GM04503 (cell line): ENCODE measurements around the gene ZFYVE21.
"Not testable (repeated sequence)": the region's sequence is repeated elsewhere in the genome, so short reads cannot be mapped to it uniquely, and the experiment has no call there.

Source experiments
- DNase-seq: peaks from one replicate; pipeline ENCODE4 v3.0.0-alpha.2; 2012; ENCODE audit warnings: low read depth

Gene ZFYVE21

GRCh38 chr14:103715052-103716000 lies at the start of gene ZFYVE21, which contains the start of gene XRCC3:
ZFYVE21 (plus strand) TSS chr14:103715810; CDS start chr14:103715842, 32 bp downstream.
XRCC3 (minus strand) TSS chr14:103715451; CDS start chr14:103711087, 4,364 bp downstream.
- peak; percentile 95 for DNase-seq

DNA sequence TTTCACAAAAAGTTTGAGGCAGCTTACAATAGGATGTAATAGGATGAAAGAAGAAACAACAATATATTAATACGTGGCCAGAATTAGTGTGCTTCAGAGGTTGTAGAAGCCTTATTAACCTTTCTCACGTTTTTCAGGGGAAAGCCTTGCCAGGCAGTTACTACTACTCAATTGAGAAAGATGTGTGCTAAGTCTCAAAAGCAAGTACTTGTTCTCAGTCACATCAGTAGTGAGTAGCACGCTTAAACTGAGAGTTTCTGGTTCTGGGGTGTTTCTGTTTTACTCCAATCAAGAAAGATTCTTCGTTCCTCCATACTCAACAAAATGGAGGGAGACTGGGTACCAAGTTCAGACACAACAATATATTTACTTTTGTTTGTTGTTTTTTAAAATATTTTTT lies 47.9 kb upstream of the ZFYVE21 start:
- DNase-seq = no peak

- no peak for DNase-seq
These were observed 47.5 kb upstream of the ZFYVE21 start for GRCh38 chr14:103668117-103668516.

- DNase-seq = no peak
These were observed 46.2 kb upstream of the ZFYVE21 start for GRCh38 chr14:103669370-103669769.

GRCh38 chr14:103671911-103672310 lies 43.7 kb upstream of the ZFYVE21 start:
- DNase-seq = no peak

- no peak for DNase-seq
These were observed 39.7 kb upstream of the ZFYVE21 start for GRCh38 chr14:103675957-103676356.

GRCh38 chr14:103676881-103677675 lies 38.5 kb upstream of the ZFYVE21 start:
- DNase-seq = no peak

- DNase-seq = no peak
These were observed 36.3 kb upstream of the ZFYVE21 start for GRCh38 chr14:103679351-103679750.

DNA sequence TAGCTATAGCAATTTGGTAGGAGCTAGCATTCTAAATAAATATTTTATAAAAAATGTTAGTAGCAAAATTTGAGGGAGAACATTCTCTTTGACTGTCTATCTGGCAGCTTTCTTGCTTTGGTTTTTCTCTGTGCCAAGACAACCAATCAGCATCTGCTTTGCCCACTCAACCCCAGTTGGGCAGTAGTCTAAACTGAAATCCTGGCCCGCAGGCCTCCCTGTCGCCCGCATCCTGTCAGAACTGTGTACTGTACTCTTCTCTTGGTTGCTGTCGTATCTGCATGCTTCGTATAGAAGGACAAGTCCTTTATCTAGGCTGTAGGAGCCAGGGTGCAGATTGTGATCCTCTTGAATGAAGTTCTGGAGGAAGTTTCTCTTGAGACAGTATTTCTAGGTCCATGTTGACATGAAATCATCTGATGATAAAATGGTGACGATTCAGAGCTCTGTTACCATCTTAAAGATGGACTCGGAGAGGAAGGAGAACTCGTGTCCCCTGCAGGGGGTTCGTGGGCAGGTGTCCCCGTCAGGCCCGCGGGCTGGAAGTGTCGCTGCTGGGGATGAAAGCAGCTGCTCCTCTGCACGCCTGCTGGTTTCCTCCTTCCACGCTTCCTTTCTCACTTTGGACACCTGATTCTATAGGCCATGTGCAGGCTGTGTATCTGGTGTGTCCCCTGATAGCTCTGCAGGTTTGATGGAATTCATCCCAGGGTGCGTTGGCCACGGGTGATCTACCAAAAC lies 34.9 kb upstream of the ZFYVE21 start:
- DNase-seq = no peak

GRCh38 chr14:103683139-103683538 lies 32.5 kb upstream of the ZFYVE21 start:
- no peak for DNase-seq

GRCh38 chr14:103684471-103684870 lies 31.1 kb upstream of the ZFYVE21 start:
- DNase-seq = no peak

DNA sequence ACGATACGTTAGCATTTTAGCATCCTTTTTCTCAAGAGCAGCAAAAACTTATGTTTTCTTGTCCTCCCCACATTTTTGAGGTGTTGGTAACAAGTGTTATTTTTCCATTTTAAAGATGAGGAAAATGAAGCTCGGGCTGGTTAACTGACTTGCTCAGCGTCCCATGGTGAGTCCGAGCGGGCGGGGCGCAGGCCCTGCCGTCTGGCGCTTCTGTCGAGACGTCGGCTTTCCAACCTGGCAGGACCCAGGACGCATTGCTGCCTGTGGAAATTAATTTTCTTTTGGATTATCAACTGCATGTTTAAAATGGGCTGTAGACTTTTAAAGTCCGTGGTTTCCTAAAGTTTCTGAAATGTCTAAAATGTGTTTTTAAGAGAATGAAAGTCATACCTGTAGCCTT lies 30.7 kb upstream of the ZFYVE21 start:
- no peak for DNase-seq

DNA sequence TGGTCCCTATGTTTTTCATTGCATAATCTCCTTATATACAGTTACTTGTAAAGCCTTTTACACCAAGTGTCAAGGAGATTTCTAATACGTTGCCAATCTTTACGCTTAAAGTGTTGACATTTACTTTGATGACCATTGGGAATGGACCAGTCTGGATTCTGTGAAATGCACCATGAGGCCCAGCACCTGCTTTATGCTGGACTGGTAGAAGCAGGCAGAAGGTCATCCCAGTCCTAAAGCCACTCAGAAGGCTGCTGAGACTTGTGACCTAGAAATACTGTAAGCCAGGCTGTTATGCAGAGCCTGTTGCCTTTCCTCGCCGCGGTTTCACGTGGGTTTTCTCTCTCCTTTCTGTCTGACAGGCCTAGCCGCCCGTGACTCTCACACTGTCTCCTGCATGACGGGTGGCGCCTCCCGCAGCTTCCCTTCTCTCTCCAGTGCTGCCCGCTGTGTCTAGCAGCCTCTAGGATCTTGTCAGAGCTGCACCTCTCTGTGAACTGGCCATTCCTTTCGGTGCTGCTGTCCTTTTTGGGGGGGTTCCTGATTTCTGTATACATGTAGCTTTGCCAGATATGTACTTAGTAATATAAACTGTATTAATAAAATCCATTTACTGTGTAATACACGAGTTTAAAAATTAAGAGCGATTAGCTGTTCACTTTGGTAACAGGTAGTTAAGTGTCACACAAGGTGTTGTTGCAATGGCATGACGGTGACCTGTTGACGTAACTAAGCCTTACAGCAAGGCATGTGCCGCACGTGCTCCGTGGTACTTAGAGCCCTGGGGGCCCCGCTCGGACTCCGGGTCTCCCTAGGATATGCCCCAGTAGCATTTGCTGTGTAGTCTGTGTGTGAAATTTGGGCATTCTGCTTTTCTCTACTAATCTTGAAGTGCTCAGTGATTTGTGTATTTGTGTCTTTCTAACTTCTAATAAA lies 30.1 kb upstream of the ZFYVE21 start:
- no peak for DNase-seq

DNA sequence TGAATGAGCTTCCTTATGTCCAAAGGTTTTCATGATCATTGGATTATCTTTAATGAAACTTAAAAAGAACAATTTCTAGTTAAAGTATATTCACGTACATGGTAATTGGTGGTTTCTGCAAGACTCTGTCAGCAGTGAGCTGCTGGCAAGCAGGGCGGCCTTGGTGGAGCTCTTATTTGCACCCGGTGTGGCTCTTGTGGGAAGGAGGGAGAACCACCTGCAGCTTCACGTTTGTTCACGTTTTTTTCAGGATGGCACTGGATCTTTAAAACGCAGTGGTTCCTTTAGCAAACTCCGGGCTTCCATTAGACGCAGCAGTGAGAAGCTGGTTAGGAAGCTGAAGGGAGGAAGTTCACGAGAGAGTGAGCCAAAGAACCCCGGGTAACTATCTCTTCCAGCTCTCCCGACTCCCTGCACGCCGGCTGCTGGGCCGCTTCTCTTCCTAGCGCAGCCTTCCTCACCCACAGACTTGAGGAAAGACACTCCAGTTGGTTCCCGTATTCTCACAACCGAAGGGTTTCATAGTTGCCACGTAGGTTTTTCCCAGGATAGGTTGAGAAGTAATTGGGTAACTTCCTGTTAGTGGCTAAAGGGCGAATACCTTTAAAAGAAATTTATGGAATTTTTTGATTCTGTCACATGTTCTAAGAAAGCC lies 28.7 kb upstream of the ZFYVE21 start:
- no peak for DNase-seq

DNA sequence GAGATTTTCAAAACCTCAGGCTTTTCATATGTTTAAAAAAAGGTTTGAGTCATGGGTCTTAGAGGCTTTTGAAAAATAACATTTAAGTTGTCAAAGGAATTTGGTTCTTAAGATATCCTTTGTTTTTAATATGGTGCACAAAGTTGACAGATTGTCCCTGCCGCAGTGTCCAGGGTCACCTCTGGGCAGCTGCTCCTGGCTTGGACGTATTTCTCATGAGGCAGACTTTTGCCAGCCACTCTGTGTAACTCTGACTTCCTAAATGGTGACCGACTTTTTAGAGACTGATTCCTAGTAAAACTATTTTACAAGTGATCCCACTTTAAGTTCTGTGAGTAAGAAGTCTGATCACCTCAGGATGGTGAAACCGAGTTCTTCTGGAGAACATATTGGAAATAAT lies 27.9 kb upstream of the ZFYVE21 start:
- DNase-seq = no peak

GRCh38 chr14:103688441-103688840 lies 27.2 kb upstream of the ZFYVE21 start:
- DNase-seq = no peak

DNA sequence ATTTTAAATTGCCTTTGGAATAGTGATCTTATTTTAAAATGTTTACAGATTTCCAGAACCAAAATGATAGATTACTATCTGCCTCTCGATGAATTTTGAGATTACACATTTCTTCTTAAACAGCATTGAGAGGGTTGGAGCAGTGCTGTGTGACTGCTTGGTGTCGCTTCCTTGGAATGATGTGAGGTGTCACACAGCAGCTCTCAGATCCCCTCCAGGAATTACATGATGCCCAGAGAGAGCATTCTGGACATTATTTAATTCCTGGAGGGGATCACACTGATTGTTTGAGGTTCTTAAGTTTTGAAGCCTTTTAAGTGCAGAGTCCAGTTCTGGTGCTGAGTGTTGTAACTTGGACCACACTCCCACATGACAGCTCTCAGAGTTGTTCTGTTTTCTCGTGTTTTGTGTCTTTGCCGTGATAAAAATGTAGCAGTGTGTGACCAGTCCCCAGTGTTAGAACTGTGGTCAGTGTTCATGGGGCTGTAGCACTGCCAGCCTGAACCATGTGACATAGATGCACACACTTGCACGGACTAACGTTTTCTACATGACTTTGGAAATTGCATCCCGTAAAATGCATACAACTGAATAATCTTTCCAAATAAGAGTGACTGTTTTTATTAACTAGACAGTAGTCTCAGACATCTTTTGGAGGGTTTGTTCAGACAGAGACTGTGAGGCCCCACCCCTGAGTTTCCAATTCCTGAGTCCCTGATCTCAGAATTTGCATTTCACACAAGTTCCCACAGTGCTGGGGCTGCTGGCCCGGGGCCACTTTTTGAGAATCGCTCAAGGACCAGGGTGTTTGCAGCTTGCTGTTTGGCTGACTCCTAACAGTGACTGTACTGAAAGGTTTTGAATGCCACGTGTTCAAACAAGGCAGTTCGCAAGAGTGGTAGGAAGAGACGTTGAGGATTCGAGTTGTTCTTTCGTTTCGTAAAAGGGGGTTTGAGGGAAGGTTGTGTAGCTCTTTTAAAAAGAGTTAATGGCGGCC lies 26.4 kb upstream of the ZFYVE21 start:
- no peak for DNase-seq

DNA sequence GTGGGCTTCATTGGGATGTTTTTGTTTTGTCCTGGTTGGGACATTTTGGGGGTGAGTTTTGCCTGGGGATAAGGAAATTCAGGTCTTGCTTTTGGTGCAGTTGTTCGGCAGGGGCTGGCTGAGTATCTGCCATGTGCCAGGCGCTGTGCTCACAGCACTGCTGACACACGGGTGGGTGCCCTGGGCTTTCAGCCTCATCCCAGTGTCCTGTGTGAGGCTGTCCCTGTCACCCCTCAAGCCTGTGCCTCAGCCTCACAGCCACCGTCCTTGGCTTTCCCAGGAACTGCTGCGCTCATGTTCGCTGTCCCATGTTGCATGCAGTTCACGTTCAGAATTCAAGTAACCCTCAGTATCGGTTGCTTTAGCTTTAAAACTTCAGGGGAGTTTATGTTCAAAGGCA lies 25.3 kb upstream of the ZFYVE21 start:
- DNase-seq = no peak

DNA sequence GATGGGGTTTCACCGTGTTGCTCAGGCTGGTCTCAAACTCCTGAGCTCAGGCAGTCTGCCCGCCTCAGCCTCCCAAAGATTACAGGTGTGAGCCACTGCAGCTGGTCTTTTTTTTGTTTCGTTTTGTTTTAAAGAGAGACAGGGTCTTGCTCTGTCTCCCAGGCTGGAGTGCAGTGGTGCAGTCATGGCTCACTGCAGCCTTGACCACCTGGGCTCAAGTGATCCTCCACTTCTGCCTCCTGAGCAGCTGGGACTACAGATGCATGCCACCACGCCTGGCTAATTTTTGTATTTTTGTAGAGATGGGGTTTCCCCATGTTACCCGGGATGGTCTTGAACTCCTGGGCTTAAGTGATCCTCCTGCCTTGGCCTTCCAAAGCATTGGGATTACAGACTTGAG lies 24.0 kb upstream of the ZFYVE21 start:
- not testable (repeated sequence) for DNase-seq
